Smooth muscle cell (in vitro differentiated cells): ENCODE results near the gene COMTD1. TPM values are rescaled to one million over a fixed set of nuclear protein-coding genes. Genes with fewer than 3 reads are reported as not detected.

Experiments
- DNase-seq: peaks from one replicate; lab custom pipeline; 2025; ENCODE audit not compliant: unreplicated experiment; lab: John Stamatoyannopoulos, UW
- H2AFZ ChIP-seq: fragments of 200-600 bp; sonication (generic); 2 replicates; pipeline ENCODE4 v1.6.0; 2016; ENCODE audit warnings: antibody characterized with exemption, low read depth, mild to moderate bottlenecking
- H3F3A ChIP-seq: fragments of 200-600 bp; sonication (generic); 2 replicates; pipeline ENCODE4 v1.6.0; 2017; ENCODE audit warnings: antibody characterized with exemption, low read depth
- H3K27ac ChIP-seq: fragments of 200-600 bp; sonication (generic); 2 replicates; pipeline ENCODE4 v1.5.1; 2016; ENCODE audit warnings: low read depth, mild to moderate bottlenecking
- H3K27me3 ChIP-seq: fragments of 200-600 bp; sonication (generic); 2 replicates; pipeline ENCODE4 v1.6.1; 2016; ENCODE audit warnings: low read depth, mild to moderate bottlenecking
- H3K36me3 ChIP-seq: fragments of 200-600 bp; sonication (generic); 2 replicates; pipeline ENCODE4 v1.5.1; 2016; ENCODE audit warnings: low read depth
- H3K4me1 ChIP-seq: fragments of 200-600 bp; sonication (generic); 2 replicates; pipeline ENCODE4 v1.5.1; 2016; ENCODE audit warnings: low read depth
- H3K4me2 ChIP-seq: fragments of 200-600 bp; sonication (generic); 2 replicates; pipeline ENCODE4 v1.6.0; 2016; ENCODE audit warnings: mild to moderate bottlenecking
- H3K4me3 ChIP-seq: fragments of 200-600 bp; sonication (generic); 2 replicates; pipeline ENCODE4 v1.5.1; 2016; ENCODE audit warnings: mild to moderate bottlenecking
- H3K79me2 ChIP-seq: fragments of 200-600 bp; sonication (generic); 2 replicates; pipeline ENCODE4 v1.6.0; 2016; ENCODE audit warnings: low read depth, mild to moderate bottlenecking
- H3K9ac ChIP-seq: fragments of 200-600 bp; sonication (generic); 2 replicates; pipeline ENCODE4 v1.6.0; 2016; ENCODE audit warnings: low read depth
- H3K9me3 ChIP-seq: fragments of 200-600 bp; sonication (generic); replicated peaks from 2 replicates; pipeline ENCODE4 v1.5.1; 2016; ENCODE audit warnings: low read depth
- H4K20me1 ChIP-seq: fragments of 200-600 bp; sonication (generic); 2 replicates; pipeline ENCODE4 v1.6.0; 2016; ENCODE audit warnings: low read depth
- CTCF ChIP-seq: fragments of 200-600 bp; sonication (generic); IDR thresholded peaks from 2 replicates; pipeline ENCODE4 v1.5.1; 2017; ENCODE audit warnings: borderline replicate concordance, mild to moderate bottlenecking, antibody characterized with exemption; ENCODE audit not compliant: insufficient read depth, poor library complexity, severe bottlenecking
- WGBS: methylation state at CpG from one replicate; pipeline ENCODE4 v1.1.7; 2016; ENCODE audit warnings: low lambda C conversion rate; 5-methylcytosine and 5-hydroxymethylcytosine counted together
- polyA plus RNA-seq: library from polyadenylated mRNA; unstranded; fragments of >200 nt; fragmentation: Nextera tagmentation; extraction: Ambion mirVana; gene quantifications from 2 replicates; pipeline ENCODE4 v1.2.1, GENCODE V29; 2016
- total RNA-seq: library from RNA; depleted of rRNA; stranded (reverse); fragments of >200 nt; gene quantifications from 2 replicates; pipeline ENCODE4 v1.2.3, GENCODE V29; 2014

The COMTD1 gene
- total and polyA plus RNA-seq, 2 experiments from 2014 or later = 8.4 to 18.7 TPM

- Histone ChIP-seq H3K36me3 (no peaks in the 10 kb centered on the region), H3K79me2 (no peaks in the 10 kb centered on the region), H3K4me2 (no peak overlapping the region), H3K9me3 (no peaks in the 10 kb centered on the region), H3K27ac (no peak overlapping the region), H4K20me1 (no peaks in the 10 kb centered on the region), H3K9ac (no peak overlapping the region), H3K27me3 (no peaks in the 10 kb centered on the region), H3K4me3 (no peak overlapping the region), H2AFZ (no peak overlapping the region), H3K4me1 (no peaks in the 10 kb centered on the region), H3F3A (no peaks in the 10 kb centered on the region)
- DNase-seq = no peak
- 90% methylated on average over 6 of the region's 6 CpGs for WGBS
- no peak for TF ChIP-seq CTCF
These were observed 10.7 kb upstream of the COMTD1 start for GRCh38 chr10:75246506-75246905.

GRCh38 chr10:75245354-75246250 is 9.8 kb upstream of the COMTD1 start:
- Histone ChIP-seq H2AFZ (no peak overlapping the region), H3K4me3 (no peak overlapping the region), H4K20me1 (no peaks in the 10 kb centered on the region), H3K27ac (no peak overlapping the region), H3K4me1 (no peaks in the 10 kb centered on the region), H3F3A (no peaks in the 10 kb centered on the region), H3K9me3 (no peaks in the 10 kb centered on the region), H3K79me2 (no peaks in the 10 kb centered on the region), H3K36me3 (no peaks in the 10 kb centered on the region), H3K4me2 (no peak overlapping the region), H3K27me3 (no peaks in the 10 kb centered on the region), H3K9ac (no peak overlapping the region)
- no peak for DNase-seq
- TF ChIP-seq CTCF = no peak
- WGBS = 88% methylated on average over 9 of the region's 10 CpGs

GRCh38 chr10:75244487-75245353 is 9.0 kb upstream of the COMTD1 start:
- TF ChIP-seq CTCF = no peak
- no peak overlapping the region for H3K9ac ChIP-seq
- WGBS = 92% methylated on average over 8 of the region's 8 CpGs
- no peak overlapping the region for H2AFZ ChIP-seq
- H3K27ac ChIP-seq = no peak overlapping the region
- no peaks in the 10 kb centered on the region for H3K79me2 ChIP-seq
- no peak overlapping the region for H3K4me3 ChIP-seq
- H3K36me3 ChIP-seq = no peaks in the 10 kb centered on the region
- H3F3A ChIP-seq = no peaks in the 10 kb centered on the region
- no peaks in the 10 kb centered on the region for H3K4me1 ChIP-seq
- no peak overlapping the region for H3K4me2 ChIP-seq
- DNase-seq = no peak
- no peaks in the 10 kb centered on the region for H3K27me3 ChIP-seq
- H4K20me1 ChIP-seq = no peaks in the 10 kb centered on the region
- no peaks in the 10 kb centered on the region for H3K9me3 ChIP-seq
